Ishikawa (cell line): ENCODE data around the gene PFAS.

Experiments used
- CEBPB ChIP-seq: IDR thresholded peaks from 2 replicates; pipeline ENCODE4 v1.6.1; 2012
- CREB1 ChIP-seq: IDR thresholded peaks from 2 replicates; pipeline ENCODE4 v1.6.1; 2012; ENCODE audit warnings: low read depth
- EGR1 ChIP-seq: IDR thresholded peaks from 2 replicates; pipeline ENCODE4 v1.6.1; 2012
- EP300 ChIP-seq: IDR thresholded peaks from 2 replicates; pipeline ENCODE4 v1.6.1; 2012; ENCODE audit warnings: borderline replicate concordance
- FOXM1 ChIP-seq: IDR thresholded peaks from 2 replicates; pipeline ENCODE4 v1.6.1; 2012; ENCODE audit warnings: low read depth, borderline replicate concordance
- MAX ChIP-seq: IDR thresholded peaks from 2 replicates; pipeline ENCODE4 v1.6.1; 2012
- NFIC ChIP-seq: IDR thresholded peaks from 2 replicates; pipeline ENCODE4 v1.6.1; 2012
- RAD21 ChIP-seq: IDR thresholded peaks from 2 replicates; pipeline ENCODE4 v1.6.1; 2012; ENCODE audit warnings: low read depth
- REST ChIP-seq: IDR thresholded peaks from 2 replicates; pipeline ENCODE4 v1.6.1; 2012; ENCODE audit warnings: low read depth, mild to moderate bottlenecking
- TAF1 ChIP-seq: IDR thresholded peaks from 2 replicates; pipeline ENCODE4 v1.6.1; 2012; ENCODE audit warnings: low read depth, mild to moderate bottlenecking
- TCF12 ChIP-seq: IDR thresholded peaks from 2 replicates; pipeline ENCODE4 v1.6.1; 2012; ENCODE audit warnings: low read depth
- TEAD4 ChIP-seq: IDR thresholded peaks from 2 replicates; pipeline ENCODE4 v1.6.1; 2012
- USF1 ChIP-seq: IDR thresholded peaks from 2 replicates; pipeline ENCODE4 v1.6.1; 2012
- YY1 ChIP-seq: IDR thresholded peaks from 2 replicates; pipeline ENCODE4 v1.6.1; 2012; ENCODE audit warnings: low read depth
- ZBTB7A ChIP-seq: IDR thresholded peaks from 2 replicates; pipeline ENCODE4 v1.6.1; 2012; ENCODE audit warnings: low read depth

The PFAS gene

GRCh38 chr17:8227238-8227581 lies 21.9 kb upstream of the PFAS start:
- TF ChIP-seq CREB1 (no peak), EP300 (no peak), TAF1 (no peak), MAX (no peak), USF1 (no peak), TEAD4 (no peak), REST (no peak), CEBPB (no peak), YY1 (no peak), NFIC (no peak), FOXM1 (no peak), ZBTB7A (no peak), RAD21 (no peak), TCF12 (no peak), EGR1 (no peak)

- TF ChIP-seq NFIC: no peak
- TF ChIP-seq CREB1: no peak
- TF ChIP-seq YY1: no peak
- TF ChIP-seq CEBPB: no peak
- no peak for TF ChIP-seq TEAD4
- no peak for TF ChIP-seq ZBTB7A
- TF ChIP-seq USF1: no peak
- TF ChIP-seq TCF12: no peak
- TF ChIP-seq EP300: no peak
- no peak for TF ChIP-seq TAF1
- no peak for TF ChIP-seq FOXM1
- no peak for TF ChIP-seq EGR1
- TF ChIP-seq REST: no peak
- TF ChIP-seq RAD21: no peak
- TF ChIP-seq MAX: no peak
Measured at GRCh38 chr17:8231701-8232100, 17.4 kb upstream of the PFAS start.

GRCh38 chr17:8234361-8235270 lies 14.5 kb upstream of the PFAS start:
- TF ChIP-seq NFIC (no peak), TCF12 (no peak)

GRCh38 chr17:8235676-8236075 lies 13.4 kb upstream of the PFAS start:
- TF ChIP-seq CEBPB: no peak
- TF ChIP-seq YY1: no peak
- TF ChIP-seq FOXM1: no peak
- TF ChIP-seq EGR1: no peak
- no peak for TF ChIP-seq REST
- no peak for TF ChIP-seq RAD21
- TF ChIP-seq TCF12: no peak
- TF ChIP-seq USF1: no peak
- TF ChIP-seq TEAD4: no peak
- TF ChIP-seq ZBTB7A: no peak
- TF ChIP-seq NFIC: no peak
- TF ChIP-seq MAX: no peak
- no peak for TF ChIP-seq TAF1
- TF ChIP-seq CREB1: no peak
